Ovary (tissue), 9 donors: ENCODE measurements around the gene UBN1. TPM values are rescaled to one million over a fixed set of nuclear protein-coding genes. Genes with fewer than 3 reads are reported as not detected.

Experiments
- DNase-seq, 5 donors: peaks; one replicate each; pipeline ENCODE4 v3.0.0-alpha.2; 2019 to 2020
- H3K27ac ChIP-seq, 2 donors: fragments of 200-600 bp; one replicate each; pipeline versions ENCODE4 v1.5.1 to v1.8.0; 2019 to 2022
- H3K27me3 ChIP-seq: fragments of 200-600 bp; one replicate; pipeline ENCODE4 v1.8.0; 2022
- H3K36me3 ChIP-seq: fragments of 200-600 bp; sonication (generic); one replicate; pipeline ENCODE4 v1.5.1; 2019
- H3K4me1 ChIP-seq: one replicate; pipeline ENCODE4 v1.8.1; 2013; ENCODE audit warnings: mild to moderate bottlenecking, moderate library complexity; ENCODE audit not compliant: insufficient read depth
- H3K4me3 ChIP-seq: fragments of 200-600 bp; sonication (generic); one replicate; pipeline ENCODE4 v1.5.1; 2017
- H3K9me3 ChIP-seq, 2 donors: fragments of 200-600 bp in 1 of 2; sonication (generic) in 1 of 2; one replicate each; pipeline versions ENCODE4 v1.5.1 to v1.8.1; 2013 to 2019; ENCODE audit warnings: mild to moderate bottlenecking in 1 of 2, moderate library complexity in 1 of 2
- EP300 ChIP-seq: sonication (generic); formaldehyde crosslinking; IDR thresholded peaks from one replicate; pipeline ENCODE4 v1.6.1; 2017; ENCODE audit warnings: antibody characterized with exemption
- POLR2A ChIP-seq: fragments of 450-650 bp; IDR thresholded peaks from one replicate; pipeline ENCODE4 v1.6.1; 2017; ENCODE audit warnings: antibody characterized with exemption, mild to moderate bottlenecking, moderate library complexity
- WGBS, 3 donors: extraction: QIAGEN DNeasy Blood & Tissue Kit in 1 of 3; methylation state at CpG; one replicate each; pipeline versions ENCODE4 v1.1.5 to v1.1.7; 2013 to 2017; 5-methylcytosine and 5-hydroxymethylcytosine counted together
- intact Hi-C, 4 donors: fragments of 100-400 bp; cut with DNase I; formaldehyde crosslinking; loops; one replicate each; pipeline versions ENCODE4 v1.11.0 to v1.15.1; 2022 to 2023
- polyA plus RNA-seq, 2 donors: library from polyadenylated mRNA; stranded (reverse); fragments of 200-250 nt in 1 of 2; fragments of 350-450 nt in 1 of 2; fragmentation: Illumina TruSeq in 1 of 2; extraction: RNeasy Lipid Tissue Mini Kit (QIAGEN cat#74804) in 1 of 2; gene quantifications; one replicate each; pipeline ENCODE4 v1.2.3, GENCODE V29; 2013 to 2014
- total RNA-seq, 7 donors: library from RNA; depleted of rRNA in 2 of 7; stranded (reverse); fragments of >200 nt in 2 of 7; fragmentation: NEBNext Ultra II Directional in 3 of 7; extraction: Animal tissue kit (Norgen Biotek cat#: 25700) in 3 of 7; gene quantifications; one replicate each; pipeline versions ENCODE4 v1.1.0 to v1.2.4, GENCODE V29; 2016 to 2023
- TF ChIP-seq, protein P1 (sequence below), 3 donors: fragments of 450-650 bp in 2 of 3; fragments of 200-600 bp in 1 of 3; IDR thresholded peaks; one replicate each; pipeline versions ENCODE4 v1.5.1 to v1.8.0; 2016 to 2022; ENCODE audit warnings: antibody characterized with exemption in 3 of 3, mild to moderate bottlenecking in 1 of 3
- donor health status: DM: no; HTN: no; CAD: no; lungs with moderate emphysema.
- donor health status: DM: no; HTN: no; CAD: no.
- donor health status: Bipolar disorder and iron deficiency.
- donor health status: DM: yes; HTN: yes; CAD: no.
- donor health status: DM: no; HTN: no; CAD: no.
- donor health status: DM: yes; HTN: yes; CAD: no.

The UBN1 gene
- total and polyA plus RNA-seq, 9 donors, result 14.5 to 41.3 (median 24.0) TPM

DNA sequence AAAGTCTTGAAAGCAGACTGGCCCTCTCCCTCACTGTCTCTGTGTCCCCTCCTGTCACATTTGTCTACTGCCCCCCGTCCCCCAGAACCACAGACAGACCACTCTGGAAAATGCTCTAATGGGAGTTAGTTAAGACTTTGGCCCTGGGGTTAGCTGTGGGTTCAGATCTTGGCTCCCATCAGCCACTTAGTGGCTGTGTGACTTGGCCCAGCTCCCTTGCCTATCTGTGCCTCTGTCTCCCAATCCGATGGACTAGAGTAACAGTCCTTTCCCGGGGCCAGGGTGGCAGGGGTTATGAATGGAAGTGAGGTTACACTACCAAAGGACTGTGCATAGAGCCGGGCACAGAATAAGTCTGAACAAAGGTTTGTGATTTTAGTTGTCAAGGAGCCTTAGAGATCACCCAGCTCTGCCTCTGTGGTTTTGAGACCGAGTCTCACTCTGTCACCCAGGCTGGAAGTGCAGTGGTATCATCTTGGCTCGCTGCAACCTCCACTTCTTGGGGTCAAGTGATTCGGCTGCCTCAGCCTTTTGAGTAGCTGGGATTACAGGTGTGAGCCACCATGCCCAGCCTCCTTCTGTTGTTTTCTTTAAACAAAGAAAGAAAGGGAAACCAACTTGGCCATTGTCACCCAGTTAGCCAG, 66.0 kb downstream of the UBN1 start:
- no peaks in the 10 kb centered on the region for H3K9me3 ChIP-seq
- H3K27me3 ChIP-seq, result no peaks in the 10 kb centered on the region
- DNase-seq, result no peak
- H3K36me3 ChIP-seq, result no peaks in the 10 kb centered on the region
- intact Hi-C loops, result no loop called here
- no peak overlapping the region for H3K4me3 ChIP-seq
- H3K4me1 ChIP-seq, result peaks cover 6% of the 10 kb centered on the region
- TF ChIP-seq EP300 (no peak), POLR2A (no peak)
- TF ChIP-seq, protein P1, sequence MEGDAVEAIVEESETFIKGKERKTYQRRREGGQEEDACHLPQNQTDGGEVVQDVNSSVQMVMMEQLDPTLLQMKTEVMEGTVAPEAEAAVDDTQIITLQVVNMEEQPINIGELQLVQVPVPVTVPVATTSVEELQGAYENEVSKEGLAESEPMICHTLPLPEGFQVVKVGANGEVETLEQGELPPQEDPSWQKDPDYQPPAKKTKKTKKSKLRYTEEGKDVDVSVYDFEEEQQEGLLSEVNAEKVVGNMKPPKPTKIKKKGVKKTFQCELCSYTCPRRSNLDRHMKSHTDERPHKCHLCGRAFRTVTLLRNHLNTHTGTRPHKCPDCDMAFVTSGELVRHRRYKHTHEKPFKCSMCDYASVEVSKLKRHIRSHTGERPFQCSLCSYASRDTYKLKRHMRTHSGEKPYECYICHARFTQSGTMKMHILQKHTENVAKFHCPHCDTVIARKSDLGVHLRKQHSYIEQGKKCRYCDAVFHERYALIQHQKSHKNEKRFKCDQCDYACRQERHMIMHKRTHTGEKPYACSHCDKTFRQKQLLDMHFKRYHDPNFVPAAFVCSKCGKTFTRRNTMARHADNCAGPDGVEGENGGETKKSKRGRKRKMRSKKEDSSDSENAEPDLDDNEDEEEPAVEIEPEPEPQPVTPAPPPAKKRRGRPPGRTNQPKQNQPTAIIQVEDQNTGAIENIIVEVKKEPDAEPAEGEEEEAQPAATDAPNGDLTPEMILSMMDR (IDR thresholded peaks at IDR 0.05), result no peak
- WGBS, 3 donors, result 81 to 85% (median 83%) methylated on average over 7 of the region's 7 CpGs
- no peak overlapping the region for H3K27ac ChIP-seq

DNA sequence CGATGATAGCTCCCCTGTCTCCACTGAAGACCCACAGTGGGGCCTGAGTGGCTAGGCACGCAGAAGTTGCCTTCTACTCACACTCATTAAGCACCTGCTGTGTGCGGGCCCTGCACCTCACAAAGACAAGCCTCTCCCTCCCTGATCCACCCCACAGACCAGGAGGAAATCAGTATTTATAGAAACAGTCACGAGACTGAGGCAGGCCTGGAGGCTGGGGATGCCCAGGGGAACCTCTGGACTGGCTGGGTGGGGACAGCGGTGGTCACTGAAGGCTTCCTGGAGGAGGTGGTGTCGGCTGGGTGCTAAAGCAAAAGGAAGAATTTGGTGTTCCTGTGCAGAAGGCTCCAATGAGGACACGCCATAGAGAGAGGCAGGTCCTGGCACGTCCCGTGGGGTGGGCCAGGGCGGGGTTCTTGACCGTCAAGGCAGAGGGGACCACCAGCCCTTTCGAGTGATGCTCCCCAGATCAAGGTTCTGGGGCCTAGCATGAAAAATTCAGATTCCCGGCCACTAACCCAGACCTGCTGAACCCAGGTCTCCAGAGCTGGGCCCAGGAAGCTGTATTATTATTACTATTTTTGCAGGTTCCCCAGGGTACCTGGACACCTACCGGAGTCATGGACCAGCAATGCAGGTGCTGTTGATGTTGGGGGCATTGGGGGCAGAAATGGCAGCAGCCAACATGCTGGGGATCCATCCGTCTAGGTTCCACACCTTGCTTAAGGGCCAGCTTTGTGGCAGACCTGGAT, 66.7 kb downstream of the UBN1 start:
- 89 to 93% (median 92%) methylated on average over 15 of the region's 15 CpGs for WGBS, 3 donors
- TF ChIP-seq POLR2A (no peak), EP300 (no peak)
- TF ChIP-seq, protein P1 (IDR thresholded peaks at IDR 0.05), result no peak
- Histone ChIP-seq H3K36me3 (no peaks in the 10 kb centered on the region), H3K9me3 (no peaks in the 10 kb centered on the region), H3K4me1 (peaks cover 6% of the 10 kb centered on the region), H3K27ac (no peak overlapping the region), H3K27me3 (no peaks in the 10 kb centered on the region), H3K4me3 (no peak overlapping the region)
- intact Hi-C loops, result no loop called here
- DNase-seq, result no peak

DNA sequence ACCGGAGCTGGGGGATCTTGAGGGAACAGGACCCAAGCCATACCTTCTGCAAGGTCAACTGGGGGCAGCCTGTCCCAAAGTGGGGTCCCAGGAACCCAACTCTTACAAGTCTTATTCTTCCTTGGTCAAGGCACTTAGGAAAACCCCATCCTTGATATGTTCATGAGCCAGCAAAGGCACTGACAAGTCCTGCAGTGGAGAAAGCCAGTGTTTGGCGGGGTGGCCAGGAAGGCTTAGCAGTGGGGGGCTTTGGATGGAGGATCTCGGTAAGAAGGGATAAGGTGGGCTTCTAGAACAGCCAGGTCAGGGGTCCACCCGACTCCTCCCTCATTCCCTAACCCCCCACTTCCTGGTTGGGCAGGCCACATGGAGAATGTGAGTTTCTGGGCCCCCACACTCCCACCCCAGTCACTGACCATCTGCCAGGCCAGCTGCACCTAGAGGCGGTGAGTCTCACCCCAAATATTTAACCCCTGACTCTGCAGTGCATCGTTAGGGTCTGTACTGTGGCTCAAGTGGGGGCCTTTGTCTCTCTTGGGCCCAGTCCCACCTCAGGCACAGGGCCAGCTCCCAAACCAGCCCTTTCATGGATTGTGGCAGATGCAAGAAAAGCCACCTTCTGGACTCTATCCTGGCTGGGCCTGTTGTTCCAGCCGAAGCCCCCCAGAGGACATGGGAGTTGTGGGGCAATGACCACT, 67.4 kb downstream of the UBN1 start:
- no peak for DNase-seq
- H3K27me3 ChIP-seq, result no peaks in the 10 kb centered on the region
- WGBS, 3 donors, result 81 to 97% (median 86%) methylated on average over 7 of the region's 7 CpGs
- H3K9me3 ChIP-seq, result no peaks in the 10 kb centered on the region
- H3K4me3 ChIP-seq, result no peak overlapping the region
- H3K4me1 ChIP-seq, result peaks cover 6% of the 10 kb centered on the region
- H3K36me3 ChIP-seq, result no peaks in the 10 kb centered on the region
- TF ChIP-seq EP300 (no peak), POLR2A (no peak)
- TF ChIP-seq, protein P1 (IDR thresholded peaks at IDR 0.05), result no peak
- intact Hi-C loops, result no loop called here
- no peak overlapping the region for H3K27ac ChIP-seq

DNA sequence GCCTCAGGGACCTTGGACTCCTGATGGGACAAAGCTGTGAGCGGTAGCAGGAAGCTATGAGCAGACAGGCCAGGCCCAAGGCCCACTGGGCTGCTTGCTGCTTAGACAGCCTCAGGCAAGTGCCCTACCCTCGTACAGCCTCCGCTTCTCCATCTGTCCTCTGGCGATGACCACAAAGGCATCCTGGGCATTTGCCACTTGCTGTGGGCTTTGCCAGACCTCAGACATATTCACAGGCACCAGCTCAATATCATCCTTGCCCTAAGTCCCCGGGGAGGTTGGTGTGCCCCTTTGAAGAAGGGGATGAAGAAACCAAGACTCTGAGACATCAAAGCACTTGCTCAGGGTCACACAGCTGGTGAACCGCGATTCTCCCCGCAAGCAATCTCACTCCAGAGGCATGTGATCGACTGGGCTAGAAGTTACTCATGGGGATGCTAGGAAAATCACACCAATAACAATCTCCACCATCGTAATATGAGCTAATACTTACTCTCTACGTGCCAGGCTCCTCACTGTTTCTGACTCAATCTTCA, 68.0 kb downstream of the UBN1 start:
- H3K27me3 ChIP-seq, result no peaks in the 10 kb centered on the region
- no peaks in the 10 kb centered on the region for H3K9me3 ChIP-seq
- intact Hi-C loops, result no loop called here
- TF ChIP-seq POLR2A (no peak), EP300 (no peak)
- TF ChIP-seq, protein P1 (IDR thresholded peaks at IDR 0.05), result no peak
- H3K27ac ChIP-seq, result no peak overlapping the region
- no peak for DNase-seq
- peaks cover 4% of the 10 kb centered on the region for H3K4me1 ChIP-seq
- no peak overlapping the region for H3K4me3 ChIP-seq
- WGBS, 3 donors, result 50 to 62% (median 53%) methylated on average over 11 of the region's 11 CpGs
- no peaks in the 10 kb centered on the region for H3K36me3 ChIP-seq
